NCI-H146 treated with DMSO at 0.1 percent for 48 hours (cell line): ENCODE measurements around the gene KDM3A.

Experiments
- DNase-seq: peaks from one replicate; lab custom pipeline; 2025; ENCODE audit not compliant: unreplicated experiment; lab: John Stamatoyannopoulos, UW

The KDM3A gene

DNA sequence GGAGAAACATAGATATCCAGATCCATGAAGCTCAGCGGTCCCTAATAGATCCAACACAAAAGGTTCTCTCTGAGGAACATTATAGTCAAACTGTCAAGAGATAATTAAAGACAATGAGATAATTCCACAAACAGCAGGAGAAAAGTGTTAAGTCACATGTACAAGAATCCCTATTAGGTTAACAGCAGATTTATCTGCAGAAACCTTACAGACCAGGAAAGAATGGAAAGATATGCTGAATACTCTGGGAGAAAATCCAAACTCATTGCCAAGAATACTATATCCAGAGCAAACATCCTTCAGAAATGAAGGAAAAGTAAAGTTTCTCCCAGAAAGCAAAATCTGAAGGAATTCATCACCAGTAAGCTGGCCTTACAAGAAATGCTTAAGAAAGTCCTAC is 10.8 kb upstream of the KDM3A start:
- DNase-seq = no peak

DNA sequence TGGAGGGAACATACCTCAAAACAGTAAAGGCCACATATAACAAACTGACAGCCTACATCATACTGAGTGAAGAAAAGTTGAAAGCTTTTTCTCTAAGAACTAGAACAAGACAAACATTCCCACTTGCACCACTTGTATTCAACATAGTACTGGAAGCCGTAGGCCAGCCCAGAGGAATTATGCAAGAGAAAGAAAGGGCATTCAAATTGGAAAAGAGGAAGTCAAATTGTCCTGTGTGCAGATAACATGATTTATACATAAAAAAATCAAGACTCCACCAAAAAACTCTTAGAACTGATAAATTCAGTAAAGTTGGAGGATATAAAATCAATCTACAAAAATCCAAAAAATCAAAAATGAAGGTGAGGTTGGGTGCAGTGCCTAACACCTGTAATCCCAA is 8.0 kb upstream of the KDM3A start:
- no peak for DNase-seq

DNA sequence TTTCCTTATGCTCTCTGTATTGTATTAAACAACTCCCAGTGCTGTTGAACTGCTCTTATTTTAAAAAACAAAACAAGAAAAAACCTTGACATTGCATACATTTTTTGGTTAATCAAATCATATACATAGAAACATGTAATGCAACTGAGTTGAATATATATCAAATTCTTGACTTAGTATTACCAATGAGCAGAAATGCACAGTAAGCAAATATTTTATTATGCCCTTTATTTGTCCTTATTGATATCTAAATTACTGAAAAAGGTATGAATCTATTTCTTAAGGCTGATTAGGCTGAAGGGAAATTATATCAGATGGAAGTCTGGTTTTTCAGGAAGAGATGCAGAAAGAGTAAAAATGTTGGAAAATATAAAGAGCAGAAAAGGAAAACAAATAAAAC is 6.9 kb upstream of the KDM3A start:
- no peak for DNase-seq

DNA sequence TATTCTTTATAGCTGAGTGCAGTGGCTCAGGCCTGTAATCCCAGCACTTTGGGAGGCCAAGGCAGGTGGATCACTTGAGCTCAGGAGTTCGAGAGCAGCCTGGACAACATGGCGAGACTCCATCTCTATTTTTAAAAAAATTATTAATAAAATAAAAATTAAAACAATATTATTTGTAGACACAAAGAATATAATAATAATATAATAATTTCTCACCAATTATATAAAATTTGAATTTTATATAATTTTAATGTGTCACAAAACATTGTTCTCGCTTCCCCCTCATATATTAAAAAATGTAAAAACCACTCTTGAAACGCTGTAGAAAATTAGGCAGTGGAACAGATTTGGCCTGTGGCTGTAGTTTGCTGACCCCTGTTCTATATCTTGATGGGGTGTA is 5.6 kb upstream of the KDM3A start:
- no peak for DNase-seq

DNA sequence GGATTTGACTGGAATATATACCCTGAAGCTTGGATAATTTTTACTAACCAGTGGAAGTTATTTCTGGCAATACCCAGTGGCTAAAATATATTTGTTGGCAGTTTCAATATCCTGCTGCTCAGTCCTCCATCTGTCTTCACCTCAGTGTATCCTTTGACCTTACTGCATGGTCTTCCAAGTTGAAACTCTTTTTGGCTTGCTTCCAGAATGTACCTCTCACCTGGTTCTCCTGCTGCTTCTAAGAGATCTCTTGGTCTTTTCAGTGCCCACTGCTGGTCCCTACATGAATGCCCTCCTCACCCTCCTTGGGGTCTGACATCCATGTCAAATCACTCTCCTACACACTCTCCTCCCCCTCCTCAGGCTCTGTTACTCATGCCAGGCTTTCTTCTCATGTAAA is 4.8 kb upstream of the KDM3A start:
- no peak for DNase-seq

DNA sequence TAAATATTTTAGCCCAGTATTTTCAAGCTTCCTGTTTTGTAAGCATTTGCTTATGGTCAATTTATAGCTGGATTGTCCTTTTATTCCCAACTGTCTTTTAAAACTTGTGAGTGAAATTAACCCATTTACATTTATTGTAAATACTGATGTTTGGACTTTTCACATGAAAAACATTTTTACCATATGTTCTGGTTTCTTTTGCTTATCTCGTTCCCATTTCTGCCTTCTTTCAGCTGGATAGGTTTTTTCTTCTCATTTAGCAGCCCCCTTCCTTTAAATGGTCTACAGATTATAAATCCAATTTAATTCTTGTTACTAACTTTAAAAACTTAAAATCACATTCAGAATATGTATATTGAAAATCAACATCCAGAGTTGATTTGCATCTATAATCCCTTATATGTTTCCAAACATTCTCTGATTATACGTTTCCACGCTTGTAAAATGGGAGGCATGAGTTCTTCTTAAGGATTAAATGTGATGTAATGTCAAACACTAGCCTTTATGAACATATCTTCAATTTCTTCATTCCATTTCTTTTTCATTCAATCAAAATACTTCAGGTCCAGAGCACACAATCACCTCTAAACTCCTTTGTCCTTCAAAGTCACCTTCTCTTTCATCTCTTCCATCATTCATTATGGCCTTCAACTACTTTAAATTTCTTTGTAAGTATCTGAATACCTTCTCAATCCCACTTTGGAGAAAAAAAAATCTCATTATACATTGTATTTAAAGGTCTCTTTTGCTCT is 1.1 kb upstream of the KDM3A start:
- DNase-seq = no peak

DNA sequence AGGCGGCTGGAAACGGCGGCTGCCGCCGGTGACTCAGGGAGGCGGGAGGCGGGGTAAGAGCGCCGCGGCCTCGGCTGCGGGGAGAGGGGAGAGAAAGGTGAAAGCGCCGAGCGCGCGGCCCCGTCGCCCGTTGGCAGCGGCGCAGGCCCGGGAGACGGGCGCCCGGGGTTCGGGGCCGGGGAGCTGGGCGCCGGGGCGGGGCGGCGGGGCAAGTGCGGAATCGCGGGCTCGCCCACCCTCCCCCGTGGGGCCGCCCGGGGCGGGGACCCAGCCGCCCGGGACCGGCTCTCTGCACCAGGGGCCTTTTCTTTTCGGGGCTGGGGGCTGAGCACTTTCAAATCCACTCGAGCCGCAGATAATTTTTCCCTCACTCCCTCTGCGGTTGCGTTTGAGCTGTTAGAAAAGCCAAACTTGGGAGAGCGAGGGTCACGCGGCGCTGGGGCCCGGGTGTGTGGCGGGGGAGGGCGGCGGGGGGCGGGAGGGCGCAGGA is 266 bp downstream of the KDM3A start:
- DNase-seq = no peak

DNA sequence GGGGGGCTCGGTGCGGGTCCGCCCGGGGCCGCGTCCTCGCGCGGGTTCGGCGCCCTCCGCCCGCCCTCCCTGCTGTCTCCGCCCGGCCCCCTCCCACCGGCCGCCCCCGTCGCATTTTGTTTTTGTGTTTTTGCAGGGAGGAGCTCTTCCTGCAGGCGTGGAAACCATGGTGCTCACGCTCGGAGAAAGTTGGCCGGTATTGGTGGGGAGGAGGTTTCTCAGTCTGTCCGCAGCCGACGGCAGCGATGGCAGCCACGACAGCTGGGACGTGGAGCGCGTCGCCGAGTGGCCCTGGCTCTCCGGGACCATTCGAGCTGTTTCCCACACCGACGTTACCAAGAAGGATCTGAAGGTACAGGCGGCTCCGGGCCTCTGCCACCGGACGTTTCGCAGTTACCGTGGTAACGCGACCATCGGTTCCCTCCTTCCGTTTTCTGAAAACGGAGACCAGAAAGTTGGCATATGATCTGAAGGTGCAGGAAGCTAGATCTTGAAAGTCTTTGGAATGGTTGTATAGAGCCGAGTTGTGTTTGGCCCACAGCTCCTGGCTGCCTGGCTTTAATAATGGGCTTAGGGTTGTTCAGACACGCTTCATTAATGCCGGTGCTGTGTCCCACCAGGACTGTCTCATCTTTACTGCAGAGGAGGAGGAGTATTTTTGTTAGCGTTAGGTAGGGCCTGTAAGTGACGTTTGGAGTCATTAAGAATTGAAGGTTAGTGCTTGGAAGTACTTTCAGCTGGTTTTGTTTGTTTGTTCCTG is 891 bp downstream of the KDM3A start:
- peak; percentile 7 for DNase-seq

DNA sequence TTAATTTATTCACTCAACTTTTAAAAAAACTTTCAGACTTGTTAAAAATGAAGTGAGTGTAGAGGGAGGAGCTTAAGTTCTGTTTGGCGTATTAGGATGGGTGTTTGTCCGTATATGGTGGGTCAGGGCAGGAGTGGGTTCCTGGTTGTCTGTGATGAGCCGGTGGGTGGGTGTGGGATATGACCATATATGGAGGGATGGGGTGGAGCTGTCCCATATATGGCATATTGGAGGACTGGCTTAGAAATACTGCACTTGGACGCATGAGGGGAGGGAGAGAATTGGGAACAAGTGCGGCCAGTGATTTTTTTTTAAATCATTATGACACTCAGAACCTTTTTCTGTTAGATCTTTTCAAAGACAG is 1.5 kb downstream of the KDM3A start:
- DNase-seq = peak; percentile 30

DNA sequence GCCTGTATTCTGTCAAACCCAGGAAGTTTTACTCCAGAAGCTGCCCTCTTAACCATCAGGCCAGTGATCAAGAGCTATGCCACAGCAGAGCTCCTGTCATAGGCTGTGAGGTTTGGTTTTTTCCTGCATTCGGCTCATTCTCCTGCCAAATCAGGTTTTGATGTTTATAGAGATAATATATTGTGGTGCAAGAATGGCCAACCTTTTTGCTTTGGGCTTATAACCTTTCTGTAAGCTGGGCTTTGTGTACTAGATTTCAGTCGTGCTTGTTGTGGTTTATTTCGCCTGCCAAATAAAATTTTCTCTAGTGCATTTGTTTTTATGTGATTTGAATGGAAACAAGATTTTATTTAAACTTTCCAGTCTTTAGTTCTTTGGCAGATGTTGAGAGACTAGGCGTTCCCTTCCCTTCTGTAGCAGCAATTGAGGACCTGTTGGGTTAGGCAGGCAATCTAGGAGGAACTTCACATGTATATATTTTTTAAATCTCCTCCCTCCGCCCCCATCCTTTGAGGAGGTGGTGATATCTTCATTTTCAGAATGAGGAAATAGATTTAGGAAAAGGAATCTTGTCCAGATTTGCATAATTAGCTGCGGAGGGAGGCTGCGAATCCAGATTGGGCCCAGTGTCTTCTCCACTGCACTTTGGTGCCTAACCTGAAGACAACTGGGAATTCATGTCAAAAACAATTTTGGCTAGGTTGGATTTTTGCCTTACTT is 2.6 kb downstream of the KDM3A start:
- DNase-seq = no peak

DNA sequence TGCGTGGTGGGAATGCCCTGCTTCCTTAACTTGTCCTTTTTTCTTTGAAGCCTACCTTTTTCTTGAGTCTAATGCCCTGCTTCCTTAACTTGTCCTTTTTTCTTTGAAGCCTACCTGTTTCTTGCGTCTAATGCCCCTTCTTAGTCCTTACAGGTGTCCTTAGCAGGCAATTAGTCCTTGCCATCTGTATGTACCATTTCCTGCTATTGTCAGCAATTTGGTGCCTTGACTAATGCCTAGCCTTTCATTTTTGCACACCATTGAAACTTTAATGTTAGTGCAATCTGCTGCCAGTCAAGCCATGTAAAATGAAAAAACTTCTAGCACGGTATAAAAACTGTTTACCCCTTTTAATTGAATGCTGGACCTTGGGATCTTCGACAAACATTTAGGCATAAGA is 4.3 kb downstream of the KDM3A start:
- DNase-seq = no peak

DNA sequence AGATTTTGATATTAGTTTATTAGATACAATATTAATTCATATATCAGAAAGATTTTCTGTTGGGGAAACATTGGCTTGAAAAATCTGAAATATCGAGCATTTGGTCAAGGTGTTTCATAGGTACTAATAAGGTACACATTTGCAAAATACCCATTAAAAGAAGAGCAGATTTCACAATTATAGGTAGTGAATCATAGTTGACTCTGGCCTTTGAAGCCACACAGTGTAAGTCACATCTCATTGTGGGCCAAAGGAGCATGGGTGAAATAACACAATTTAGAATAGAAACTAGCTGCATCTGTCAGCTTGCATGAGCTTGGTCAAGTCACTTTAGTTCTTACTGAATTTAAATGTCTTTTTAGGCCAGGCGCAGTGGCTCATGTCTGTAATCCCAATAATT is 4.9 kb downstream of the KDM3A start:
- DNase-seq = no peak

DNA sequence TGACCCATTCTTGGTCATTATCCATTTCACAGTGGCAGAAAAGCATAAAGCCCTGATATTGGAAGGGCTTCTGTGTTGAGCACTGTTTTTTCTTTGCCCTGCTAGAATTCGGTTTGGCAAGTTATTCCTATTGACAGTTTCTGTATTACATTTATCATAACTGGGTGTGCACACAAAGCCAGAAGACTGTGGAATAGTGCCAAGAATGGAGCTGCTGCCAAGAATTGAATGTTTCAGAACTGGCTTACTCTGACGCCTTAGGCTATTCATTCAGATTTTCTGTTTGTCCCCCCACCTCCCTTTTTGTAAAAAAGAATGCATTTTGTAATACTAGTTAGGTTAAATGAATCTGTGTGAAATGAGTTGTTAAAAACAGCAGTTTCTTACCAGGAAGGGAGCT is 12.7 kb downstream of the KDM3A start:
- no peak for DNase-seq

DNA sequence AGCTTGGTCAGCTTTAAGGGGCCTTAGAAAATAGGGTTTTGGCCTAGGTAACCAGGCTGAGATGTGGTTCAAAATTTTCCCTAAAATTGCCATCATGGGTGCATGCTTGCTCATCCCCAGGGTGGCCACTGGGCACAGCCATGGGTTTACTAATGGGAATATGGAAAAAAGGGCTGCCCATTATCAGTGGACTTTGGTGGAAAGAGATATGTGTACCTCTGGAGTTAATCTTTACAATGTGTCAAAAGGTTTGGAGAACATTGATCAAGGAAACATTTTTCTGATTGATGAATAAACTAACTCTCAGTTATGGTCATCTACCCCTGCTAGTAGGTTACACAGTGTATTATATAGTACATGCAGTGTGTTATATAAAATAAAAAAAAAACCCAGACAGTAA is 13.1 kb downstream of the KDM3A start:
- no peak for DNase-seq

DNA sequence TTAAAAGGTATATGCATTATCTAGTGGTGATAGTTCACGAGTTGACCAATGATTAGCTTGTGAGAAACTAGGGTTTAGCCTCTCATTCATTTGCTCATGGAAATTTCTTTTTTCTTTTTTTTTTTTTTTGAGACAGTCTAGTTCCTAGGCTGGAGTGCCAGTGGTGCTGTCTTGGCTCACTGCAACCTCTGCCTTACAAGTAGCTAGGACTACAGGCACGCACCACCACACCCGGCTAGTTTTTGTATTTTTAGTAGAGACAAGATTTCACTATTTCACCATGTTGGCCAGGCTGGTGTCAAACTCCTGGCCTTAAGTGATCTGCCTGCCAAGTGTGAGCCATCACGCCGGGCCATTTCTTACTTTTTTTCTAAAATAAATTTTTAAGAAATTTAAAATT is 14.0 kb downstream of the KDM3A start:
- DNase-seq = no peak

DNA sequence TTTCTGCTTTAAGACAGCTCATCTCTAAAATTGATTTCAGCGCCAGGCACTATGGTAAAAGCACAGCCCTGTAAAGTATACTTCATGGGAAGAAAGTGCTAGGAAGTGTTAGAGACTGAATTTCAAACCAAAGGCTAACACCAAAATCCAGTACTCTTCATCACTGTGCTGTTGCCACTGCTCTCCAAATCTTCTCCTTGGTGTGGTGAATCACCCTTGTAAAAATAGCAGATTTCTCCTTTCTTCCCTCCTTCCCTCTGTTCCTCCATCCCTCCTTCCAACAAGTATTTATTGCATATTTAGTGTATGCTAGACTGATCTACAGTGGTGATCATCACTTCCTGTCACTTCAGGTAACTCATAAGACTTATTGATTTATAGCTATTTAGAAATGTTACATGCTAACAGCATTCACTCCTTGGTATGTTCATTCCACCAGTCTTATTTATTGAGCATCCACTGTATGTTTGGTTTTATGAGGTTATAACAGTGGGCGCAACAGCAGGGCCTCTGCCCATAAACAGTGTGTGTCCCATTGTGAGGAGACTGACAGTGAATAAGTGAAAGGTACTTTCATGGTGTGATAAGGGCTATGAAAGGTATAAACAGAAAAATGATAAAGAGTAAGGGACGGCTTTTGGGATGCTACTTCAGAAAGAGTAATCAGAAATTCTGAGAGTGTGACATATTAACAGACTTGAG is 20.0 kb downstream of the KDM3A start:
- DNase-seq = no peak

DNA sequence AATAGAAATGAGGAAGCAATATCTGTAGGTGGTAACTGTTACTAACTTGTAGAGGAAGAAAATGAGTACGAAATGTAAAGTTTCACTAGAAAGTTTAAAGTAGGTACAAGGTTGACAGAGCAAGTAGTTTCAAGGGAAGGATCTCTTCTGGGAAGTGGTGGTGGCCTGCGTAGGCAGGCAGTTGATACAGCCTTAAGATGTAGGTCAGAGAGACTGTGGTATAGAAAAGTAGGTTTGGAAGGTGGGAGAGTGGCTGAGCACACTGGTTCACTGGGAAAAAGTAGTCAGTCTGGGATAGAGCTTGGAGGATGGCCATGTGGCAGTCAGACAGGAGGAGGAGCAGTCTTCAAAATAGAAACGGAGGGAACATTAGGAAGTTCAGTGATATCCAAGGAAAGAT is 23.5 kb downstream of the KDM3A start:
- DNase-seq = no peak

DNA sequence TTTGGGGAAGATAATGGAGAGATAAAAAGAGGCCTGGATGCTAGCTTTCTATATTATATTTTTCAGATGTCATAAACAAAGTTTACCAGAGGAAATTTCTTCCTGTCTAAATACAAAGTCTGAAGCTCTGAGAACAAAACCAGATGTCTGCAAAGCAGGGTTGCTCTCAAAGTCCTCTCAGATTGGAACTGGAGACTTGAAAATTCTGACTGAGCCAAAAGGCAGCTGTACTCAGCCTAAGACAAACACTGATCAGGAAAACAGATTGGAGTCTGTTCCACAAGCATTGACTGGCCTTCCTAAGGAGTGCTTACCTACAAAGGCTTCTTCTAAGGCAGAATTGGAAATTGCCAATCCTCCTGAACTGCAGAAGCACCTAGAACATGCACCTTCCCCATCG is 25.1 kb downstream of the KDM3A start:
- DNase-seq = no peak

DNA sequence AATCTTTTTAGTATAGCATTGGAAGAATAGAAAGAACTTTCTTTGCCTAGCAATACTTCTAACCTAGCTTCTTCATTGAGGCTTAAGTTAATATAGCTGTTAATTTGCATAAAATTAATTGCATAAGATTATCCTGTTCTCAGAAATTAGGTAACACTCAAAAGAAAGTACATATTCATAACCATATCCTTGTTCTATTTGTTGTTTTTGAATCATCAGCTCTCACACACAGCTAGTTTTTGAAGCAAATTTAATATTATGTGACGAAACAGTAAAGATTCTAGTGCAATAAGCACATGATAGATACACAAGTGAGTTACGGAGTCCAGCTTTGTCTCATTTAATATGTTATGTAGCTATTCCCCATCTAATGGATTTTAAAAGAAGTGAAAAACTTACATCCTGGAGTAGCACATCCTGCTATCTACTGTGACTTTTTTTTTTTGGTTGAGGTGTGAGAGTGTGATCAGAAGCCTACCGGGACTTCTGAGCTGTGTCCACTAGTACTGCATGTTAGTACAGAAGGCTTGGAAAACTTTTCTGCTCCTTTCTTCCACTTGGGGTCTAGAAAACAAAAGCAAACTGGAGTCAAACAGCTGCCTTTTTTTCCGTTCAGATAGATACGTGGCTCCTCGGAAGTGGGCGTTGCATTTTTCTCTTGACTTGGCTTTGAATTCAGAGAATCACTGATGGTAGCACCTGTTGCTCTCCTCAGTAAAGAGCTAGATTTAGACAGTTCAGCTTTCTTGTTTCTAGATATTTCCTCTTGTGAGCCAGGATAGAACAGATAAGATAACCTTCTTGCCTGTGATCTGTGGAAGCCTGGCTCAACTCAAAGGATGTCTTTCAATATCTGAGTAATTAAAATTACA is 27.2 kb downstream of the KDM3A start:
- DNase-seq = no peak

DNA sequence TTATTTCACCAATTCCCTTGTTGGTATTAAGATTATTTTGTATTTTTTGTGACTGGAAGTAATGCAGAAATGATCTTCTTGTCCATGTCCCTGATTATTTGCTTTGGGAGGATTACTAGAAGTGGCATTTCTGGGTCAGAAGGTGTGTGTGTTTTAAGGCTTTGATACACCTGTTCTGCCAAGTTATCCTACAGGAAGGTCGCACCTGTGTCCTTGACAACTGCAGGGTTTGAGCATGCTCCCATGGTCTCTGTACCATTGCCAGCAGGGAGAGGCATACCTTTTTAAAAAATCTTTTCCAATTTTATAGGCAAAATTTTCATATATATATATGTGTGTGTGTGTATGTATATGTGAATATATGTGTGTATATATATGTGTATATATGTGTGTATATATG is 29.7 kb downstream of the KDM3A start:
- no peak for DNase-seq
